ENCODE data around the gene UBXN1.
A peak's percentile ranks its signal among the peaks of the same experiment; 100 is the strongest.

UBXN1 gene, protein sequence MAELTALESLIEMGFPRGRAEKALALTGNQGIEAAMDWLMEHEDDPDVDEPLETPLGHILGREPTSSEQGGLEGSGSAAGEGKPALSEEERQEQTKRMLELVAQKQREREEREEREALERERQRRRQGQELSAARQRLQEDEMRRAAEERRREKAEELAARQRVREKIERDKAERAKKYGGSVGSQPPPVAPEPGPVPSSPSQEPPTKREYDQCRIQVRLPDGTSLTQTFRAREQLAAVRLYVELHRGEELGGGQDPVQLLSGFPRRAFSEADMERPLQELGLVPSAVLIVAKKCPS

DNA sequence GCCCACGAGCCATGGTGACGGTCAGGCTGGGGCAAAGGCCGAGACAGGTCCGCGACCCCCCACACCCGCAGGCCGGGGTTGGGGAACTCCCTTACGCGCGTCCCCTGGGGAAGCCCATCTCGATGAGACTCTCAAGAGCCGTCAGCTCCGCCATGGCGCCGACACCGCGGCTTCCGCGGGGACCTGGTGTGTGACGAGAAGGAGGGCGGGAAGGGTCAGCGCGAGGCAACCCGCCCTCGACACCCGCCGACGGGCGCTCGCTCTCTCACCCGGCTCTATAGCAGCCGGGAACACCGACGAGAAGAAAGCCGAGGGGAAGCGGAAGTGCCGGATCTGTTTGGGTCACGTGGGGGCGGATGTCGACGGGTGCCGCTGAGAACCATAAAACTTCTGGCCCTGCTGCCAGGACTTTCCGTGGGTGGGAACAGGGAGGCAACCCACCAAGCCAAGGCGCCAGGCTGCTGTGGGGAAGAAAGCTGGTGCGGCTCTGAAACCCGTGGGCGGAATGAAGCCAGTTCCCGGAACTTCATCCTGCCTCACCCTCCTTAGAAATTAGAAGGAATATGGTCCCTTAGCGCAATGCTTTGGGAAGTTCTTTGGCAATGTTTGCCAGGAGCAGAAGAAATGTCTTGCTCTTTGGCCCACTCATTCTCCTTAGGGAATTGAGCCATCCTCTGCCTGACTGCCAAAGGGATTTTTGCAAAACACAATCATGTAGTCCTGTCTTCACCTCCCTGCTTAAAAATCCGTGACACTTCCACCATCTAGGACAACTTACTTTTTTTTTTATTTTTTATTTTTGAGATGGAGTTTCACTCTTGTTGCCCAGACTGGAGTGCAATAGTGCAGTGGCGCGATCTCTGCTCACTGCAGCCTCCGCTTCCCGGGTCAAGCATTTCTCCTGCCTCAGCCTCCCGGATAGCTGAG, at the start of gene UBXN1:
UBXN1 (minus strand) TSS at position 304 of the 927 bp plus-strand sequence; CDS start at position 154, 150 bp downstream.
- DNase-seq (ENCODE audit: low read depth in 3 of 3) = peak; percentile 64 to 72 (median 70)

DNA sequence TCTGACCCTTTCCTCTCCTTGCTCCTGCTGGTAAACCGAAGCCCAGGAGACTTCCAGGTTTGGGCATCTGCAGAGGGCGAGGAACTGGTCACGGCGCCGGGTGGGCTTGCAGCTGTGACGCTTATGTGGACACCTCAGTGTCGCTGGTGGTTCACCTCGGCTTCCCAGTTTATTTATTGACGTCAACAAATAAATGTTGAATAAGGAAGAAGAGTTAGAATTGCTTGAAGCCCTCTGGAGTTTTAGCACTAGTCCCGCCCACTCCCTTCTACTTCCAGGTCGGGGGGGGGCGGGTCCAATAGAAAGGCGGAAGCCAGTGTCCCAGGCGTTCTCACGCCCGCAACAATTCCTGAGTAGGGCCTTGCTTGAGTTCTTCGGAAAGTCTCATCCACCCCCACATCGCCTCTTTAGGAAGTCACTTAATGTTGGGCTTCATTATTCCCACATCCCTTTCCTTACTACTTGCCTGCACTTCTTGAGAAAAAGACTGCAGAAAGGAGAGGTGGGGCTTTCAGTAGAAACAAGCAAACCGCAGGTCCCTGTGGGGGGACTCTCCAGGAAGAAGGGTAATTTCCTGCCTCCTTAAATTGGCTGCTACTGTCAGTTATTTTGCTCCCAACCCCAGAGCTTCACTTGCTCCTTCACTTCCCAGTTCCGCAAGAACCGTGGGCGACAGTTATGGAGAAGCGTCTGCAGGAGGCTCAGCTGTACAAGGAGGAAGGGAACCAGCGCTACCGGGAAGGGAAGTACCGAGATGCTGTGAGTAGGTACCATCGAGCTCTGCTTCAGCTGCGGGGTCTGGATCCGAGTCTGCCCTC, 49.5 kb upstream of the UBXN1 start, which contains the start of gene TTC9C:
TTC9C (plus strand) TSS at position 316 of the 818 bp plus-strand sequence; CDS start at position 679, 363 bp downstream.
- DNase-seq (ENCODE audit: low read depth in 3 of 3) = peak; percentile 62 to 72 (median 69)

DNA sequence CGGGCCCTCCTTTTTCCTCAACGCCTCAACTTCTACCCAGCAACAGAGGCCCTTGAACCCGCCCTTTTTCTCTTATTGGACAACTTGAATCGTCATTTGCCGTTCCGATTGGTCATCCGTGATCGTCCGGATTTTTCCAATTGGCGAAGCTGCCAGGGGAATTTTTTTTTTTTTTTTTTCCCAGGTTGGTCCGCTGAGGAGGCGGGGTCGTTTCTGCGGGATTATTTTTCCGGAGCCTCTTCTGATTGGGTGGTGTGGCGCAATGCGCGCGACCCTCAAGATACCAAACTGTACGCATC, 48.9 kb upstream of the UBXN1 start:
- DNase-seq (ENCODE audit: low read depth in 3 of 3) = peak in 2 of 3 experiments; percentile 67 to 74

DNA sequence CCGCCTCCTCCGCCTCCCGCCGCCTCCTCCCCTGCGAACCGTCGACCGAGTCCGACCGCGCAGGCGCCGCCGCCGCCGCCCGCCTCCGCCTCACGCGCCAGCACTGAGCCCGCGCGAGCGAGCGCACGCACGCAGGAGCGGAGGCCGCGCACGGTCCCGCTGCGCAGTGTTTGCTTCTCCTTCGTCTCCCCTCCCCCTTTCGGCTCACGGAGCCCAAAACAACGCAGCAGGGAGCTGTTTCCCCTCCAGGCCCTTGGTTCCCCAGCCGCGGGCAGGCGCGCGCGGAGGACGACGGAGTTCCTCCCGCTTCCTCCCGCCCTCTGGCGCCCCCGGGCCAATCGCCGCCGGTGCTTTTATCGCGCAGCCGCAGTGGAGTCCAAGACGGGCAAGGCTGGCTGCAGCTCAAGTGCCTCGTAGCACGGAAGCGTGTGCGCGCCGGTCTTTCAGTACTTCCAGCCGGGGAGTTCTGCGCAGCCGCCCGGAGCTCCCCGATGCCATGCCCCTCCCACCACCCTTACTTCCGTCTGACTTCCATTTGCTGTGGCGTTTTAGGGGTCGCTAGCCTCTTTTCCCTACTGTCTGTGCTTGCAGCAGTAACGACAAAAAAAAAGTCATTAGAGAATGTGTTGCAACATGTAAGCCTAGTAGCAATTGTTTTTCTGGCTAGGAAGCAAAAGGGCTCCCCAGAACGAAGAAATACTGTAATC, 48.4 kb upstream of the UBXN1 start, which contains the start of gene HNRNPUL2:
HNRNPUL2 (minus strand) TSS at position 293 of the 707 bp plus-strand sequence. CDS start 301 bp downstream, outside the sequence.
- peak; percentile 93 to 97 (median 97) for DNase-seq (ENCODE audit: low read depth in 3 of 3)

DNA sequence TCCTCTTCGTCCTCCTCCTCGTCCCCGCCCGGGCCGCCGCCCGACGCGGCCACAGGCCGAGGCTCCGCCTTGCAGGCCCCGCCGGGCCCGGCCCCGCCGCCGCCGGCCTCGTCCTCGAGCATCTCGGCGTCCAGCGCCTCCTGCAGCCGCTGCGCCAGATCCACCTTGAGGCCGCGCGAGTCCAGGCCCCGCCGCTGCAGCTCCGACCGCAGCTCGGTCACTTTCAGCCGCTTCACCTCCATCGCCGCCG, 48.0 kb upstream of the UBXN1 start:
- no peak for DNase-seq (ENCODE audit: low read depth in 3 of 3)

DNA sequence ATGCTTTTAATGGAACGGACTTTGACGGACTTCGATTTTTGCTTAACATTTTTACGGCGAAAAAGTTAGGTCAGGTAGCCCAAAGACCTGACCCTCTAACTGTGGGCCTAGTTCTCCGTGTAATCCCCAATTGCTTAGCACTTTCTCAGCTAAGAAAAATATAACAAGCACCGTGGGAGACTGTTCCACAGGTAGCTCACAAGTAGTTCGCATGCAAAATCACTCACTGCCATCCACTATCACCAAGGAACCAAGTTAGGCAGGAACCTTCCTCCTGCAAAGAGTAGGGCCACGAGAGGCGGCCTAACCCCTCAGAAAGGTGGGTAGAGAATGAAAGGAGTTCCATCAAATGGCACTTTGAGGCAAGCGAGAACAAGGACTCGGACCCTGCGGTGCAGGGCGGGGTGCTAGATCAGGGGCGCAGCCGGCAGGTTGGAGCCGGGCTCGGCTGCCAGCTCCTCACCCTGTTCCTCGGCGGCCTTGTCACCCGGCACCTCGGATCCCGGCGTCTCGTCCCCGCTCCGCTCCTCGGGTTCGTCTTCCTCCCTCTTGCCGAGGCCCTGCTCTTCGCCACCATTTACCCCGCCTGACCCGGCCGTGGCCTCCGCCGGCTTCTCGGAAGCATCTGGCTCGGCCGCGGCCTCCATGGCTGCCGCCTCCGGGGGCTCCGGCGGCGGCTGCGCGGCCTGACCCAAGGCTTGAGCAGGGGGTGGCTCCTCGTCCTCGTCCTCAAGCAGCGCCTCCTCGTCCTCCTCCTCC, 47.5 kb upstream of the UBXN1 start:
- DNase-seq (ENCODE audit: low read depth in 3 of 3) = no peak

DNA sequence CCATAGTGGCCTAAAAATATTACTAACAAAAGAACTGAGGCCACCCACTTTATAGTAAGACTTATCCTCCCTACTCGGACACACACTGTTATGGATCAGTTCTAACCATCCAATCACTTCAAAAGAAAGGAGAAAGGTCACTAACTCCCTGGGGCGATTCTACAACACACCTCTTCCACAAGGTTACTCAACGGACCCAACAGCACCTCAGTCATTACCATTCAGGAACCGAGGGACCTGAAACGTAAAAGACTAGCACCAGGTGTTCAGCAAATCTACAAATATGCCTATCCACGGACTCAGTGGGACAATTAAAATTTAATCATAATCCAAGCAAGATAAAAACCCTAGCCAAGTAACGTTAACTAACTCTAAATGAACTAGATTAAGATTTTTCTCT, 46.8 kb upstream of the UBXN1 start:
- DNase-seq (ENCODE audit: low read depth in 3 of 3) = no peak

DNA sequence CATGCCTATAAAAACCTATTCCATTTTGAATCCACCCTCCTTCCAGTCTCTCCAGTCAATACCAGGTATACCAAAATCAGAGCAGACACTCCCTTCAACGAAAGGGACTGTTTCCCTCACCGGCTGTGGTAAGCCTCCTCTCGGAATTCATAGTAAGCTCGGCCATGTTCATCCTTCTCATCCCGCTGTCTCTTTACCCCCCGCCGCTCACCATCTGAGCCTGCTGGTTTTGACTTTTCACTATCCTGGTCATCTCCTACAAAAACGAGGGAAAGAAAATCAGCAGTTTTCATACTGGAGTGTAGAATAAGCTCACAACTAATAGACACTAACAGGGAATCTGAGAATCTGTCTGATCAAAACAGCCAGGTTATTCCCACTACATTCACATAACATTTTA, 45.3 kb upstream of the UBXN1 start:
- no peak for DNase-seq (ENCODE audit: low read depth in 3 of 3)

DNA sequence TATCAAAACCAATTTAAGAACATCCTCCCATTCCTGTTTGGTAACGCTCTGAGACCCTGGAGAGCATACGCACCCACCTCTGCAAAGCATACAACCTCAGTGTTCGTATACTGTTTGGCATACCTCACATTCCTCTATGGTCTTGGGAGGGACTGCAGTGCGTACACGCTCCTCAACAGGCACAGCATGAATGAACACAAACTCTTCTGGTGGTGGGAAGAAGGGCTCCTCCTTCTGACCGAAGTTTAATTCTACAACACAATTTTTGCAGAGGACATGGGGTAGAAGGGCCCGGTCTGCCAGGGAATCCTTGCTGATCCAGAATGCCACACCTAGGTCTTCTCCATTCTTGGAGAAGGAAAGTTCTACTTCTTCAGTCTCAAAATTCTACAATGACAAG, 43.1 kb upstream of the UBXN1 start:
- no peak for DNase-seq (ENCODE audit: low read depth in 3 of 3)

DNA sequence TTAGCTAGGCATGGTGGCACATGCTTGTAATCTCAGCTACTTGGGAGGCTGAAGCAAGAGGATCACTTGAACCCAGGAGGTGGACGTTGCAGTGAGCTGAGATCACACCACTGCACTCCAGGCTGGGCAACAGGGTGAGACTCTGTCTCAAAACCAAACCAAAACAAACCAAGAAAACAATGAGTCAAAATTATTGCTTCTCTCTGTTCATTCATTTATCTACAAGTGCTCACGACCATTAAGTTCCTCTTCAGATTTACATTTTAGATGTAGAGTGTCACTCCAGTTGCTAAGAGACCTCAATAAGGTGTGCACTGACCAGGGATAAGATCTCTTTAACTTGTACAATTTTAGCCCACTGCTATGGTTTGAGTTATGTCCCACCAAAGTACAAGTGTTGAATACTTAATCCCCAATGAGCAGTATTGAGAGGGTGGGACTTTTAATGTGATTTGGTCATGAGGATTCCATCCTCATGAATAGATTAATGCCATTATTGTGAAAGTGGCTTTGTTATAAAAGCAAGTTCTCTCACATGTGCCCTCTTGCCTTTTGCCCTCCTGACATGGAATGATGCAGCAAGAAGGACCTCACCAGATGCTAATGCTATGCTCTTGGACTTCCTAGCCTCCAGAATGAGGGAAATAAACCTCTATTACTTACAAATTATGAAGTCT, 40.6 kb upstream of the UBXN1 start:
- no peak for DNase-seq (ENCODE audit: low read depth in 3 of 3)

DNA sequence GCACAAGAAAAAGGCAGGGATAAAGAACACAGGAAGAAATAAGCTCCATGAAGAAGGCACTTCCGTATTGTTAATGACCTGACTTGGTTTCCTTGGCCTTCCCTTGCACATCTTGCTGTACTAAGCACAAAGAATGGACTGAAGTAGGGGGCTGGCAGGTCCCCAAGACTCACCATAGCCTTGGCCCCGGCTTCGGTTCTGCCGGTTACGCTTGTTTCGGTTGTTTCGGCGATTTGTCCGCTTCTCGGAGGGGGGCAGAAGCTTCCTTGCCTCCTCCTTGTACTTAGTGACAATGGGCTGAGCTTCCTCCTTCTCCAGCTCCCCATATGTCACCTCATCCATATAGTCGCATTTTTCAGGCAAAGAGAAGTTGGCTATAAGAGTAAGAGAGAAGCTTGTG, 37.9 kb upstream of the UBXN1 start:
- DNase-seq (ENCODE audit: low read depth in 3 of 3) = no peak

DNA sequence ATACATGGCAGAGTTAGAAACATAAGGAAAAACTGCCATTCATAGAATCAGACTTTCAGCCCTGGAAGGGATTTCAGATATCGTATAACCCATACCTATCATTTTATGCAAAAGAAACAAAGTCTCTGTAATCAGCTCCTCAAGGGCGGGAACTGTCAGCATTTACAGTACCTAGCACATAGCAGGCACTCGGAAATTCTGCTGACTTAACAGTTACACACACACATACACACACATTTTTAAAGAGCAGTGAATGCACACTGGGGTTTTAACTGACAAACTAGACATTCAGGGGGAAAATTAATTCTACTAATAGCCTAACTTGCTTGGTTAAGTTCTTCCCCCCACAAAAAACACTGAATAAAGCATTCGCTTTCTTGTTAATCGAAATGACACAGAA, 37.3 kb upstream of the UBXN1 start:
- no peak for DNase-seq (ENCODE audit: low read depth in 3 of 3)

DNA sequence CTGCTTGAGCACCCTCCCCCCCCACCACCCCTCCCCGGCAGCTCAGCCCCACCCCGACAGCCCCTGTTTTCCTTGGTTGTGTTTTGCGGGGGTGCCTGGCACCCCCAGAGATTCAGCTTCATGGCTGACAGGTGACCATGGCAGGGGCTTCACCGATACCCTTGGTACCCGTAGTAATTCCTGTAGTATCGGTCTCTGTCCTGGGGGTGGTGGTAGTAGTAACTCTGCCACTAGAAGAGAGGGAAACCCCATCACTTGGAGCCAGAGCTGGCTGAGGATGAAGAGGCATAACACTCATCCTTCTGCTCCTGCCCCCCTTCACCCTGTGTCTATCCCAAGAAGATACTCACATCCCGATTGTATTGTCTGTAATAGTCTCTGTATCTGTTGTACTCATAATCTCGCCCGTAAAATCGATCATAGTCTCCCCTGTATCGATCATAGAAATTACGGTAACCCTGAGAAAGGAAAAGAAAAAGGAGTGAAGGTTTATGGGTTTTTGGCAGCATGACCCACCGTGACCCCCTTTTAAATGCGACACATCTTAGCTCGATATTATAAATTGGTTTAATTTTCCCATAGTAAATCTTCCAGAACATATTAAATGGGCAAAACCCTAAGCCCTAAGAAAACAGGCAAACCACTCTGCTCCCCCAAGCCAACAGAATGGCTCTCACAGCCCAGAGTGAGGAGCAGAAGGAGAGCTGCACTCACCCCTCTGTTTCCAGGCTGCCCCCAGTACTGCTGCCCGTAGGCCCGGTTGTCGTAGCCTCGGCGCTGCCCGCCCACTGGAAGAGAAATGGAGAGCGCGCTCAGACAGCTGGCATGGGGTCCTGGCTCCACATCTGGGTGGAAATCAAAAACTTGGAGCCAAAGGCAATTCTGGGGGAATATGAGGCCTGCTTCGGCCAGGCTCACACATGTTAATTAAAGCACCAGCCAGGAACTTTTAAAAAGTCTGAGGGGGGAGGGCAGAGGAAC, 36.6 kb upstream of the UBXN1 start:
- no peak for DNase-seq (ENCODE audit: low read depth in 3 of 3)

DNA sequence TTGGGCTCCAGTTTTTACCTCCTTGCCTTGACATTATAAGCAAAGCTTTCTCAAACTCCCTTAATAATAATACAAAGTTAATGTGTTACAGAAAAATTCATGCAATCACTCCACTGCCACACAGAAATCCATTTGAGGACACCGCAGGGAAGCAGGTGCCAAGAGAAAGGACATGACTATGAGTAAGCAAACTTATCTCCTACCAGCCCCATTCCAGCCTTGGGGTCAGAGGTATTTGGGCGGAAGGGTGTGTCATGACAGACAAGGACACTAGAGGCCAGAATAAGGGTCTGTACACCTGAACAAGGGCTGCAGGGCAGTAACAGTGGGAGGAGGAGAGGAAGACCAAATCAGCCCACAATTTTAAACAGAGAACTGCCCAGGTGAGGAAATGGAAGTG, 34.5 kb upstream of the UBXN1 start:
- DNase-seq (ENCODE audit: low read depth in 3 of 3) = no peak

DNA sequence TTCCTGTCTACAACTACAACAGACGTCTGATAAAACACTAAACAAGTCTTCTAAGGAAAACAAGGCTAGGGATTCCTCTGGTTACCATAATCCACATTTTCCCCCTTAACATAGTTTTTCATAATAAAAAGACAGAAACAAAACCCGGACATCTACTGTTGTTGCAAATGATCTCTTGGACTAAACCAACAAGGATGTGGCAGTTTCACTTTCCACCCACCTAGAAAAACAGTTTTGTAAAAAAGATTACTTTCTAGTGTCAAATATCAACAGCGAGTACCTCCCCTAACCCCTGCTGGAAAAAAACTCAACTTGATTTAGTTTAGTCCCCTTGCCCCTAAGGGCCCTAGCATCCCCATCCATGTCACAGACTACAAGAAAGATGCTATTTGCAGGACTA, 34.0 kb upstream of the UBXN1 start:
- no peak for DNase-seq (ENCODE audit: low read depth in 3 of 3)

DNA sequence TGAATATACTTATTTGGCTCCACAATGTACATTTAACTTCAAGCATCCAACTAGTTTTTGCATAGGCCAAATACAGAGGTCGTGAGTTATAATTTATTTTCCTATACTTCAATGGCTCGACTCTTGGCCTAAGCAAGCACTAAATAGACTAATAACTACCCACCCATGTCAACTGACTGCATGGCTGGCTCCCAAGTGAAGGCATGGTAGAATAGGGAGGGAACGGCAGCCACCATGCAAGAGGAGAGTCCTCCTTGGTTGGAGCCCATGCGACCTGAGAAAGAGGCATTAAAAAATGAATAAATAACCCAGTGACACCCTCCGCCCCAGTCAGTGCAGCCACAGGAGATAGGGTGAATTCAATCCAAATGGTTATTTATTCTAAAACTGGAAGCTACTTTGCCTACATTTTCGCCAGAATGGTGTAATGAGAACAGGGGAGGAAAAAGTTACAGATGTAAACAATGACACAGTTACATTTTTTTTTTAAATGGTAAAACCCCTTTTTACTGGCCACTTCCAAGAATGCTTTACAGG, 33.5 kb upstream of the UBXN1 start:
- DNase-seq (ENCODE audit: low read depth in 3 of 3) = no peak

DNA sequence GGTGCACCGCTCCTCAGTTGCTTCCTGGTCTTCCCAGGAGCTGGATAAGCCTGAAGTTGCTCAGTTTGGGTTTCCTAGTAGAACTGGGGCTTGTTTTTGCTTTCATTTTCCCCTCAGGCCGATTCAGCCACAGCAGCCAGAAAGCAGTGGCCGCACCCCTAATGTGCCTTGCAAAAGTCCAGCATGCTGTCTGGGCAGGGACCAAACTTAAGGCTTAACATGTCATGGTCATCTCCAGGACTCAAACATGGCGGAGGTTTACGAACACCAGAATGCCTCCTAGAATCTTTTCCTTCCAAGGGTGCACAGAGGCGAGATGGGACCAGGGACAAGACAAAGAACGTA, 31.1 kb upstream of the UBXN1 start:
- no peak for DNase-seq (ENCODE audit: low read depth in 3 of 3)

DNA sequence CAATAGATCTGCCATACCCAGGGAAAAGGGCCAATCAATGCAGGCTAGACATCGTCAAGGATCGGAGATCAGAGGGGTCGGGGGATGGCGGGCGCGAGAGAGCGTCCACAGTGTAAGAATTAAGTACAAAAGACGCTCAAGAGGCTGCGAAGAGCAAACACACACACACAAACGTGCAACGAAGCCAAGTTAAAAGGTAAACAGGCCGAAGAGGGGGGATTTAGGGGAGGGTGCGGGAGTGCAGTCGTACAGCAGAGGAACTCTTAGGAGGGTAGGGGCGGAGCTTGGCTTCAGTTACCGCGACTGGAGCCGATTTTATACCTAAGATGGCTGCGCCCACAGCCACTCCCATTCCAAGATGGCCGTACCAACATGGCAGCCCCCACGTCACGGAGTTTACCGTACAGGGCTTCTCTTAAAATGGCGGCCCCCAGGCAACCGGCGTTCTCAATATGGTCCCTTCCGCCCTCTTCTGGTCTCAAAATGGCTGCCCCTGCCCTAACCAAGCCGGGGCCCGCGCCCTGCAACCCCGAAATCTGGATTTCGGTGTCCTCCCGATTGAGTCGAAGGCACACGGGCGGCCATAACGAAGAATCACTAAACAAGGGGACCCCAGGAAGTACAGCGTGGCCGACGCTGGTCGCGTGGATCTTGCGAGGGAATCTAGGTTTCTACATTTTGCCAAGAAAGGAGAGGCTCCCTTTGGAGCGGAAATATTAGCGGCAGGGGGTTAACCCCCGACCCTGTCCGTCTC, 30.6 kb upstream of the UBXN1 start:
- DNase-seq (ENCODE audit: low read depth in 3 of 3) = peak; percentile 85 to 95 (median 93)

Data from stimulated activated CD4-positive, alpha-beta T cell treated with anti-CD3 and anti-CD28 coated beads, TNF-alpha, amount 100 ng/mL, for 4 hours (primary cell).